ENCODE results near the gene UBE2U.
"Not testable (repeated sequence)": the region's sequence is repeated elsewhere in the genome, so short reads cannot be mapped to it uniquely, and the experiment has no call there.

UBE2U gene

GRCh38 chr1:64194168-64195080, 9.0 kb upstream of the UBE2U start:
- peak; percentile 67 for DNase-seq

DNA sequence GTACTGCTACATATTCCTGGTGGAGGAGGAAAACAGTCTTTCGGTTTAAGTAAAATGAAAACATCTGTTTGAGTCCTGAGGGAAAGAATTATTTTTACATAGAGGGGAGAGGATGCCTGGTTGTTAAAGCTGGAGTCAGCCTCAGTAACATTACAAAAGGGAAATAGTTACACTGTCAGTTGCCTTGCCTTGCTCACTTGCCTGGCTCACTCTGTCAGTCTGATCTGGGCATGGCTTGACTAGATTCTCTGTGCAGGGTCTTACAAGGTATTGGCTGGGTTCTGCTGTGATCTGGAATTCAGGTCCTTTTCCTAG, 8.4 kb upstream of the UBE2U start:
- DNase-seq = no peak

DNA sequence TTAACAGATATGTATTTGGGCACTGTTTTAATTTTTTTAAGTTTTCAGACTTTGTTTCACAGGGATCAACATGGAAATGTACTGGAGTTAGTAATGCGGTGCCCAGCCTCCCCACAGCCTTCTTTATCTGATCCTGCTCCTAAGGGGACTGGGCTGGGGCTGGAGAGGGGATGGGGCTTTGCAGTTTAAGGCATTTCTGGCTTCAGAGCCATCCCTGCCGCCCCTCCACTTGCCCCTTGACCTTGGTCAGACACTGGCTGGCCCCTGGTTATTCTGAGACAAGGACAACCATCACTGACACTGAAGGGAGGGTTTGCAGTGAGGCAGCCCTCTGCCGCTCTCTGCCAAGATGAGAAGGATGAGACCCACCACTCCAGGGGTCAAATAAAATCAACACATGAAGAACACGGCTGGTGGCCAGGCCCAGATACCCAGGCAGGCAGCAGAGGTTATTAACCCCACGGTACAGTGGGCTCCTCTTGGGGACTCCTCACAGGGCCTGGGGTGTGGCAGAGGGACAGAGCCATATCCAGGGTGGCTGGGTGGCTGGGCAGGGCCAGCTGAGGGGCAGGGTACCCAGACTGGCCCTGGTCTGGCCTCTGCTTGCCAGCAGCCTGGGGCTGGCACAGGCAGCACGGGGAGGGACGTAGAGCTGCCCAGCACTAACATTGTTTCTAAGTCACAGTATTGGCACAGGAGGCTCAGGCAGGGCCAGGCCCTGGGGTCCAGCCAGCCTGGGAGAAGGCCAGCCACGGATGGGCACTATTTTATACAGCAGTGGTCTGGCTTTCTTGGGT, 7.2 kb upstream of the UBE2U start:
- no peak for DNase-seq

GRCh38 chr1:64197076-64197475, 6.3 kb upstream of the UBE2U start:
- DNase-seq = no peak

DNA sequence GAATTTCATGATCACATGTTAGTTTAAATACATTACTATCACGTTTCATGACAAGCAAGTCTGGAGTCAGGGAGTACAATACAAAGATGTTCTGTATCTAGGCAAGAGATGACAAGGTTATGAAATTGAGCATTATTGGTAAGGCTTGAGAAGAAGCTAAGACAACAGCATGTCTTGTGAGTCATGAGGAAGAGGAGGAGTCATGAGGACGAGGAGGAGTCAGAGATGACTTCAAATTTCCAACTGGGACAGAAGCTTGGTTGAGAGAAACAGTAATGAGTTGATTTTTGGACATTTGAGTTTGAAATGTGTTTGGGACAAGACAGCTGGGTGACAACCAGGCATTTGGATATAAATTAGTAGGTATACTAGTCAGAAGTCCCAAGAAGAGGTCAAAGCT, 4.3 kb upstream of the UBE2U start:
- no peak for DNase-seq

DNA sequence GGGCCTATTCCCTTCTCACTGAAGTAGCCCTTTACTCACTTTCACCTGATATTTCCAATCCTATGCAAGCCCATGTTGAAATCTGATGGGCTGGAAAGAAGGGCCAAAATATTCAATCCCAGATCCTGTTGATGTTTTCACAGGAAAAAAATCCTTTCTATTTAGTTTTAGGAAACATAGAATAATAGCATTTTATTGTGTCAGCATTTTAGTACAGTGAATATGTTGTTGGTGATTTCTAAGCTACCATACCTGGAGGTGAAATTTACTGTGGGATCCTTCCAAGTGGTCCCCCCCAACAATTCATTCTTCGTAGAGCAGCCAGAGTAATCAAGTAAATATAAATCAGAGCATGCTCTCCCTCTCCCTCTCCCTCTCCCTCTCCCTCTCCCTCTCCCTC, 3.4 kb upstream of the UBE2U start:
- DNase-seq = no peak

GRCh38 chr1:64209221-64209620, 5.8 kb downstream of the UBE2U start:
- DNase-seq = no peak

DNA sequence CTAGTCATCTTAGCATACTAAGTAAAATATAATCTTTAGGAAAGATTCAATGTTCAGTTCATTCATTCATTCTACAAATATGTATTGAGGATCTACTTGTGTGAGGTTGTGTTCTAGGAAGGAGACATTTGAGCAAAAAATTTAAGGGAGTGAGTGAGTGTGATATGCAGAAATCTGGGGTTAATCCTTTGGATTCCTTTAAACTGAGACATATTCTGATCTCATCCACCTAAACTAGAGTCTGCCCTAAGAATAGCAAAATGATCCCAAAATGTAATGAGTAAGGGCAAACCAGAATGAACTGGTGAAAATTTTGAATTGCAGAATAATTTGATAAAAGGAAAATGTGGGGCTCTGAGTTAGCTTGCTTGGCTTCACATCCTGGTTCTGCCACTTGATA, 8.6 kb downstream of the UBE2U start:
- DNase-seq = no peak

GRCh38 chr1:64215576-64215975, 12.2 kb downstream of the UBE2U start:
- DNase-seq = no peak

- no peak for DNase-seq
Measured at GRCh38 chr1:64220241-64220640, 16.8 kb downstream of the UBE2U start.

GRCh38 chr1:64223329-64224151, 20.1 kb downstream of the UBE2U start:
- peak; percentile 48 for DNase-seq

DNA sequence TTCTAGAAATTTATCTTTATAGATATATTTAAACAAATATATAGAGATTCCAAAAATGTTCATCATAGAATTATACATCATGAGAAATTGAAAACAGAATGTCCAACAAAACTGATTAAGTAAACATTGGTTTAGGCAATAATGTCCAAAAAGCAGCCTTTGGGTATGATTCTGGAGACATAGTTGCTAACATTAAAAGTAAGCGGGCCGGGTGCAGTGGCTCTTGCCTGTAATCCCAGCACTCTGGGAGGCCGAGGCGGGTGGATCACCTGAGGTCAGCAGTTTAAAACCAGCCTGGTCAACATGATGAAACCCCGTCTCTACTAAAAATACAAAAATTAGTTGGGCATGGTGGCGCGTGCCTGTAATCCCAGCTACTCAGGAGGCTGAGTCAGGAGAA, 20.8 kb downstream of the UBE2U start:
- DNase-seq = not testable (repeated sequence)

DNA sequence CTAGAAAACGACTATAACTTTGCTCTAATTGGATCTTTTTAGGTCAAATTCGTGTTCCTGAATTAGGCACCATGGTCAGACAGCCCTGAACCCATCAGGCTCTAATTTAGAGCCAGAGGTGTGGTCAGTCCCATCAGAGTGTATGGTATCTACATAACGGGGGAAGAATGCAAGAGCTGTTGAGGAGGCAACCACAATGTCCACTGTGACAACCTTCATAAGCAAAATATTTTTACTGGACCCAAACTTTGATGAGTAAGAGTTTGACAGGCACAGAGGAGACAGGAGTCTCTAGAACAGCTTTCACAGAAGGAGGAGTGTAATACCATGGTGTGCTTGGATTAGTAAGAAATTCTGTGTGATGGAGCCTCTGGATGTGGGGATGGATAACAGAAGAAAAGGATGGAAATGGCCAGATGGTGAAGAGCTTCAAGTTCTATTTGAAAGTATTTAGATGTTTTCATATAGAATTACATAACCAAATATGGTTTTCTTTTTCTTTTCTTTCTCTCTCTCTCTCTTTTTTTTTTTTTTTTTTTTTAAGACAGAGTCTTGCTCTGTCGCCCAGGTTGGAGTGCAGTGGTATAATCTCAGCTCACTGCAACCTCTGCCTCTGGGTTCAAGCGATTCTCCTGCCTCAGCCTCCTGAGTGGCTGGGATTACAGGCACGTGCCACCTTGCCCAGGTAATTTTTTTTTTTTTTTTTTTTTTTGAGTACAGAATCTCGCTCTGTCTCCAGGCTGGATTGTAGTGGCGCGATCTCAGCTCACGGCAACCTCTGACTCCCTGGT, 24.9 kb downstream of the UBE2U start:
- DNase-seq = no peak

DNA sequence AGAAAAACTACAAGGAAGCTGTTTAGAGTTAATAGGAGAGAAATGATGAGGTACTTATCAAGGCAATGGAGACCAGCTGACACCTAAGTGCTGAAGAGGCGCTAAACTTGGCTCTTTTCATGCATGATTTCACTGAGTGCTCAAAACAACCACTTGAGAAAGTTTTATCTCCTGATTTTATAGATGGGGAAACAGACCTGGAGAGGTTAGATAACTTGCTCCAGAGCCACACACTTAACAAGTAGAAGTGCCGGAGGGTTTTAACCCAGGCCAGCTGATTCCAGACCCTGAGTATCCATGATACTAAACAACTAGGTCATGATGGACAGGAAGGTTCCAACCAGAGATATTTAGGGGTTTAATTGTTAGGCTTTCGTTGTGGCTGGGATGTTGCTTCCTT, 25.9 kb downstream of the UBE2U start:
- no peak for DNase-seq

DNA sequence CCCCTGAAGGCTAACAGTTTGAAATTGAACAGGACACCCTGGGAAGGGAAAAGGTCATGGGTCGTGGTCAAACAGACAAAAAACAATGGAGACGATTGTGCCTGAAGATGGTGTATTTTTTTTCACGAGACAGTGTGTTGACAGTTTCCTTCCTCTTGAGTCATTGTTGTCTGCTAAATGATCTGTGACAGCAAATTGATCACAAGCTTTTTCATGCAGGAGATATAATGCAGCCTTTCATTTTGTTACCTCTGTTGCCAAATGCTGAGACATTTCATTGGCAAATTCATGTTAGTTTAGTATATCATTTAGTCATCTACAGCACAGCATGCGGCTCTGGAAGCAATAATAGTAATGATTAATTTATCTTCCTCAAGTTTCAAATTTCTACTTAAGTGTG, 27.7 kb downstream of the UBE2U start:
- no peak for DNase-seq

- no peak for DNase-seq
Measured at GRCh38 chr1:64231654-64232053, 28.2 kb downstream of the UBE2U start.

DNA sequence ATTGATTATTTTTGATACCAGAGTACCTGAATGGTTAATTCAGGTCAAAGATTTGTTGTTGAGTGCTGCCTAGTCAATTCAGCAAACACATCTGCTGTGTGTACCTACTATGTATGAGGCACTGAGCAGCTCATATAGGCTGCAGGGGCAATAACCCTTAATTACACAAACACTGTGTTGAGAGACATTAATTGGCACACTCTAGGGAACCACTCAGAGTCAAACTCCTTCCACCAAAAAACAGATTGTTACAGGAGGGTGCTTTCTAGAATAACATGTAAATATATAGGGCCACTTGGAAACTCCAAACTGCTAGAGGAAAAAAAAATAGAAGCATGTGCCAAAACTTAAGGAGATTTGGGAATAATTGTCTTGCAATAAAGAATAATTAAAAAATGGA, 31.3 kb downstream of the UBE2U start:
- no peak for DNase-seq

DNA sequence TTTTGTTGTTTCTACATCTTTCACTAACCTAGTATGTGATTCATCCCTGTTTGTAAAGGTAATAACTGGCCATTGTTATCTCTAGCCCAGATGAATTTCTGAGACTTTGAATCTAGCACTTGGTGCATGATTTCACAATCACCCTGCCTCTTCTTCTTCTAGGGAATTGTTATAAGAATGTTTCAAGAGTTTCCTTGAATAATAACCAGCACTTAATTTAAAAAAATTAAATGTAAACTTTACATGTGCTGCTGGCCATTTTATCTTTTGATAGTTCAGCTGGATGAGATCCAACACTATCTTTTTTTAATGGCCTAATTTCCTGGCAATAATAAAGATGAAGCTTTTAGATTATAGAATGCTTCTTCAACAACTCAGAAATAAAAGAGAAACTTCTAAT, 31.8 kb downstream of the UBE2U start:
- DNase-seq = no peak

- DNase-seq = no peak
Measured at GRCh38 chr1:64235910-64236309, 32.5 kb downstream of the UBE2U start.

- no peak for DNase-seq
Measured at GRCh38 chr1:64236541-64236954, 33.1 kb downstream of the UBE2U start.

GRCh38 chr1:64239519-64239918, 36.1 kb downstream of the UBE2U start:
- DNase-seq = not testable (repeated sequence)

DNA sequence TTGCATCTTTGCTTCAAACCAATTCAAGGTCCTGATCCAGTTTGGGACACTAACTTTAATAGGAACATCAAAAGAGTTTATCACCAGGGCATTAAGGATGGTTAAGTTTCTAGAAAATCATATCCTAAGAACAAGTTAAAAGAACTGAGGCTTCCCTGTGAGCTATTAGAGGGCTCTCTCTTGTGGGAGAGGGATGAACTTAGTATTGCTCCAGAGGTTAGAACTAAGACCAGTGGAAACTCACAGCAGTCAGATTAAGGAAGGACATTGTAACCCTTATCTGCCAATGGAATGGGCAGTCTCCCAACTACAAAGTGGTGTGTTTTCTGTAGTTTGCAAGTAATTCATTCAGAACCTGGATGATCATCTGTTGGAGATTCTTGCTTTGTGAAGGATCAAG, 36.8 kb downstream of the UBE2U start:
- DNase-seq = no peak

DNA sequence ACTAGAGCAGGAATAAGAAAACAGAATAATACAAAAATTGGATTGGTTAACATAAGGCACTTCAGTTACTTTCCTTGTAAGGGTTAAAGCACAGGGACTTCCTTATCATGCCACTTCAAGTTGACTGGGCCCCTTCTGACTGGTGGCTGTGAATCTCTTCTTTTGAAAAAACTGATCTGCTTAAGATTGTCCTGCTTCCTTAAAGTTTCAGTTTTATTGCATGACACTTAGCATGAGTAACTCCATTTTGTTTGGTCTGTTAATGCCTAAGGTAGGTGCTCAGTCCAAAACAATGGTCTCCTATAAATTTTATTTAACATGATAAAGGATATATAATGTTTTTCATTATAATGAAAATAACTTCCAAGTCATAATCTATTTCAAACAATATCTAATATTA, 37.6 kb downstream of the UBE2U start:
- no peak for DNase-seq
